ENCODE data around the gene HS6ST2. TPM values are rescaled to one million over a fixed set of nuclear protein-coding genes. Genes with fewer than 3 reads are reported as not detected.

HS6ST2 gene
- not detected in 2 replicates for total RNA-seq

GRCh38 chrX:132958091-132958703 lies at the start of gene HS6ST2:
TSS of gene HS6ST2 (minus strand) at chrX:132958629.

Other genes starting within 250 kb of the HS6ST2 start
- not detected in 2 replicates for gene USP26, start 138.5 kb upstream of the HS6ST2 start, total RNA-seq

Data from bronchial smooth muscle cell (primary cell).